ENCODE measurements around the gene MEX3D.

Gene MEX3D

GRCh38 chr19:1518471-1518870, 49.7 kb downstream of the MEX3D start:
- DNase-seq (ENCODE audit: low read depth) = no peak

- no peak for DNase-seq (ENCODE audit: low read depth)
Observed at GRCh38 chr19:1516395-1516753, 51.8 kb downstream of the MEX3D start.

- DNase-seq (ENCODE audit: low read depth) = no peak
Observed at GRCh38 chr19:1514986-1515721, 53.0 kb downstream of the MEX3D start.

- DNase-seq (ENCODE audit: low read depth) = no peak
Observed at GRCh38 chr19:1514295-1514661, 53.8 kb downstream of the MEX3D start.

GRCh38 chr19:1513499-1514294, 54.4 kb downstream of the MEX3D start:
- peak; percentile 44 for DNase-seq (ENCODE audit: low read depth)

- DNase-seq (ENCODE audit: low read depth) = peak; percentile 35
Observed at GRCh38 chr19:1512671-1513498, 55.2 kb downstream of the MEX3D start, which contains the start of gene ADAMTSL5. Gene ADAMTSL5 (minus strand): TSS chr19:1513019. CDS start chr19:1510943, 2,076 bp downstream.

GRCh38 chr19:1511318-1512317, 56.5 kb downstream of the MEX3D start:
- no peak for DNase-seq (ENCODE audit: low read depth)

GRCh38 chr19:1510807-1511206, 57.3 kb downstream of the MEX3D start:
- no peak for DNase-seq (ENCODE audit: low read depth)

GRCh38 chr19:1510442-1510806, 57.7 kb downstream of the MEX3D start:
- DNase-seq (ENCODE audit: low read depth) = no peak

GRCh38 chr19:1509602-1510441, 58.3 kb downstream of the MEX3D start:
- no peak for DNase-seq (ENCODE audit: low read depth)

- no peak for DNase-seq (ENCODE audit: low read depth)
Observed at GRCh38 chr19:1508507-1508856, 59.6 kb downstream of the MEX3D start.

GRCh38 chr19:1507763-1508506, 60.2 kb downstream of the MEX3D start:
- DNase-seq (ENCODE audit: low read depth) = peak; percentile 79

- no peak for DNase-seq (ENCODE audit: low read depth)
Observed at GRCh38 chr19:1507192-1507660, 60.9 kb downstream of the MEX3D start.

GRCh38 chr19:1505991-1506881, 61.9 kb downstream of the MEX3D start:
- DNase-seq (ENCODE audit: low read depth) = no peak

- DNase-seq (ENCODE audit: low read depth) = no peak
Observed at GRCh38 chr19:1505012-1505411, 63.1 kb downstream of the MEX3D start.
